CD4-positive, alpha-beta T cell treated with Interferon alpha-2 for 1 hour (primary cell): Measurements from ENCODE around the gene ST3GAL4.
"Not testable (repeated sequence)": the region's sequence is repeated elsewhere in the genome, so short reads cannot be mapped to it uniquely, and the experiment has no call there.

Source experiments
- DNase-seq, 2 donors: peaks; one replicate each; pipeline ENCODE4 v3.0.0-alpha.2; 2020 to 2022

ST3GAL4 gene

GRCh38 chr11:126391286-126391954 is 35.9 kb downstream of the ST3GAL4 start:
- DNase-seq = no peak

- peak in 1 of 2 donors; percentile 35 for DNase-seq
These were observed 36.6 kb downstream of the ST3GAL4 start for GRCh38 chr11:126391970-126392632.

GRCh38 chr11:126392633-126393013 is 37.1 kb downstream of the ST3GAL4 start:
- DNase-seq = no peak

- no peak for DNase-seq
These were observed 37.7 kb downstream of the ST3GAL4 start for GRCh38 chr11:126393143-126393542.

- no peak for DNase-seq
These were observed 38.5 kb downstream of the ST3GAL4 start for GRCh38 chr11:126394036-126394435.

- not testable (repeated sequence) for DNase-seq
These were observed 39.2 kb downstream of the ST3GAL4 start for GRCh38 chr11:126394634-126395072.

GRCh38 chr11:126395784-126396183 is 40.3 kb downstream of the ST3GAL4 start:
- not testable (repeated sequence) for DNase-seq

GRCh38 chr11:126396266-126396665 is 40.8 kb downstream of the ST3GAL4 start:
- DNase-seq = not testable (repeated sequence)

- DNase-seq = no peak
These were observed 41.5 kb downstream of the ST3GAL4 start for GRCh38 chr11:126396965-126397364.

GRCh38 chr11:126398296-126398695 is 42.8 kb downstream of the ST3GAL4 start:
- DNase-seq = no peak

- no peak for DNase-seq
These were observed 43.2 kb downstream of the ST3GAL4 start for GRCh38 chr11:126398721-126399120.

- DNase-seq = no peak
These were observed 44.5 kb downstream of the ST3GAL4 start for GRCh38 chr11:126400019-126400418.

- no peak for DNase-seq
These were observed 45.0 kb downstream of the ST3GAL4 start for GRCh38 chr11:126400479-126400878.

GRCh38 chr11:126403022-126403581 is 47.6 kb downstream of the ST3GAL4 start:
- DNase-seq = no peak

- DNase-seq = no peak
These were observed 48.2 kb downstream of the ST3GAL4 start for GRCh38 chr11:126403658-126404057.

GRCh38 chr11:126404367-126404766 is 48.9 kb downstream of the ST3GAL4 start:
- no peak for DNase-seq

GRCh38 chr11:126405374-126405773 is 49.9 kb downstream of the ST3GAL4 start:
- DNase-seq = no peak

- DNase-seq = no peak
These were observed 50.4 kb downstream of the ST3GAL4 start for GRCh38 chr11:126405906-126406305.

GRCh38 chr11:126406368-126406767 is 50.9 kb downstream of the ST3GAL4 start:
- no peak for DNase-seq

- no peak for DNase-seq
These were observed 51.6 kb downstream of the ST3GAL4 start for GRCh38 chr11:126407101-126407521.

GRCh38 chr11:126407682-126408288 is 52.3 kb downstream of the ST3GAL4 start:
- no peak for DNase-seq

- no peak for DNase-seq
These were observed 53.0 kb downstream of the ST3GAL4 start for GRCh38 chr11:126408496-126408895.

GRCh38 chr11:126408901-126409619 is 53.6 kb downstream of the ST3GAL4 start:
- DNase-seq = no peak
